Activated T-cell treated with anti-CD3 and anti-CD28 coated beads, Interleukin-2, amount 50 U/mL, for 24 hours (primary cell): ENCODE results near the gene DOCK3.
A peak's percentile ranks its signal among the peaks of the same experiment; 100 is the strongest.
"Not testable (repeated sequence)": the region's sequence is repeated elsewhere in the genome, so short reads cannot be mapped to it uniquely, and the experiment has no call there.

ENCODE experiments used
- DNase-seq: peaks from one replicate; pipeline ENCODE4 v3.0.0-alpha.2; 2020
- H3K27ac Mint-ChIP-seq: 2 replicates; pipeline ENCODE4 v1.8.0; 2020; ENCODE audit warnings: mild to moderate bottlenecking, mixed read lengths
- H3K27me3 Mint-ChIP-seq: 2 replicates; pipeline ENCODE4 v1.8.0; 2020; ENCODE audit warnings: mixed read lengths
- H3K36me3 Mint-ChIP-seq: 2 replicates; pipeline ENCODE4 v1.8.0; 2020; ENCODE audit warnings: low read depth, mixed read lengths
- H3K4me1 Mint-ChIP-seq: 2 replicates; pipeline ENCODE4 v1.8.0; 2020; ENCODE audit warnings: low read depth, mixed read lengths
- H3K4me3 Mint-ChIP-seq: 2 replicates; pipeline ENCODE4 v1.8.0; 2020; ENCODE audit warnings: mild to moderate bottlenecking, moderate library complexity, mixed read lengths
- H3K9me3 Mint-ChIP-seq: 2 replicates; pipeline ENCODE4 v1.8.0; 2020; ENCODE audit warnings: mixed read lengths

Gene DOCK3

DNA sequence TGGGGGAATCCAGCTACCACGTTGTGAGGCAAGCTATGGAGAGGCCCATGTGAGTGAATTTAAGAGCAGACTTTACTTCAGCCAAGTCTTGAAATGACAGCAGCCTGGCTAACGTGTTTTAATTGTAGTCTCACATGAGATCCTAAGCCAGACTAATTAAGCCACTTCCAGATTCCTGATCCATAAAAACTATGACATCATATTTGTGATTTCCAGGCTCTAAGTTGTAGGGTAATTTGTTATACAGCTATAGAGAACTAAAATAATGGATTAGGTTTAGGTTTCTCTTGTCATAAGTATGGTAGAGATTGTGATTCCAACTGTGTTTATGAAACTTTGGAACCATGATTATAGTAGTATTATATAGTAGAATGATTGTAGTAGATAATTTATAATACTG, 329.5 kb downstream of the DOCK3 start:
- Mint-ChIP-seq H3K36me3 (no peaks in the 10 kb centered on the region), H3K9me3 (no peaks in the 10 kb centered on the region), H3K4me1 (peaks cover 6% of the 10 kb centered on the region), H3K27ac (no peak overlapping the region), H3K4me3 (no peak overlapping the region), H3K27me3 (no peaks in the 10 kb centered on the region)
- DNase-seq = no peak

DNA sequence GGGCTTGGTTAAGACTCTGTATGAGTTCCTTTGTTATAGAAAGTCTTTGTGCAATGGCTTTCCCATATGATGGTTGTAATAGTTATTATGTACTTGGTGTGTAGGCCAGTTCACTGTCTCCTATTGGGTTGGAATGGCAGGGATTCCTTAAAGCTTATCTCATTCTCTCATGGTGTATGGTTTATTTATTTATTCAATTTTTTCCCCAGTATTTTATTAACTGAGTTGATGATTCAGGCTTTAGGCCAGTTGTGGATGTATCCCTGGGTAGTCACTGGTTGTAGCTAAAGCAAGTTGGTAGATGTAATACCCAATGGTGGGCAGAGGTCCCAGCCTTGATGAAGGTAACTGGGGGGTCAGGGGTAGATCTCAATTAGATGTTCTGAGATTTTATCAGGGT, 349.4 kb downstream of the DOCK3 start:
- DNase-seq = no peak
- Mint-ChIP-seq H3K27ac (peak overlapping the region; percentile 89), H3K9me3 (peaks cover 17% of the 10 kb centered on the region), H3K4me1 (peaks cover 46% of the 10 kb centered on the region), H3K27me3 (no peaks in the 10 kb centered on the region), H3K36me3 (peaks cover 9% of the 10 kb centered on the region), H3K4me3 (no peak overlapping the region)

DNA sequence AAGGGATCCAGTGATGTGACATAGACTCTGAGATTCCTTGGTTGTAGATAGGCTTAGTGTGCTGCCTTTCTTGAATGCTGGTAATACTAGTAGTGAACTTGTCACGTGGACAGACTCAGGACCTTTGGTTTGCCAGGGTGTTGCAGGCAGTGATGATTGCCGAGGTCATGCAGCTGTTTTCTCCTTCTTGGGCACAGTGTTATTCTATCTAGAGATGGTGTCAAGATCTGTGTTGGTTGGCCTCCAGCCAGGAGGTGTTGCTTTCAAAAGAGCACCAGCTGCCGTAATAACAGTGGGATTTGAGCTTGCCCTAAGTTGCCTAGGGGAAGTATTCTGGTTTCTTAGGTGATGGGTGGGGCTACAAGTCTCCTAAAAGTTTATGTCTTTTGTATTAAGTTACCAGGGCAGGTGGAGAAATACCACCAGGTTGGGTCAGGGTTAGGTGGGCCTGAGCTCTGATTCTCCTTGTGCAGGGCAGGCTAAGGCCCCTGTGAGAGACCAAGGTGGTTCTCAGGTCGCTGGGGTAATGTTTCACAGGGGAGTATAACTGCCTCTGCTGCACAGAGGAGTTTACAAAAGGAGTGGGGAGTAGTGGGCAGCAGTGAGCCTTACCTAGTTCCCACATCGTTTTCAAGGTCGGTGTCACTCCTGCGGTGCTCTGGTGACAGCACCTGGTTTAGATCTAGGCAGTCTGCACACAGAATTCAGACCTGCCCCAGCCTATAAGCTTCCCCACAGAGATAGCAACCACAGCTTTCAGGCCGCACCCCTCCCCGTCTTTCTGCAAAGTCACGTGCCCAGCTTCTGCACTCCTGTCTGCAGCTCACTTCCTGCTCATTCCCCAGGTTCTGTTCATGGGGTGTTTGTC, 350.3 kb downstream of the DOCK3 start:
- peaks cover 9% of the 10 kb centered on the region for H3K36me3 Mint-ChIP-seq
- no peaks in the 10 kb centered on the region for H3K27me3 Mint-ChIP-seq
- H3K27ac Mint-ChIP-seq = peak overlapping the region; percentile 89
- H3K4me3 Mint-ChIP-seq = peak overlapping the region; percentile 51
- H3K4me1 Mint-ChIP-seq = peaks cover 46% of the 10 kb centered on the region
- peak; percentile 66 for DNase-seq
- peaks cover 17% of the 10 kb centered on the region for H3K9me3 Mint-ChIP-seq

DNA sequence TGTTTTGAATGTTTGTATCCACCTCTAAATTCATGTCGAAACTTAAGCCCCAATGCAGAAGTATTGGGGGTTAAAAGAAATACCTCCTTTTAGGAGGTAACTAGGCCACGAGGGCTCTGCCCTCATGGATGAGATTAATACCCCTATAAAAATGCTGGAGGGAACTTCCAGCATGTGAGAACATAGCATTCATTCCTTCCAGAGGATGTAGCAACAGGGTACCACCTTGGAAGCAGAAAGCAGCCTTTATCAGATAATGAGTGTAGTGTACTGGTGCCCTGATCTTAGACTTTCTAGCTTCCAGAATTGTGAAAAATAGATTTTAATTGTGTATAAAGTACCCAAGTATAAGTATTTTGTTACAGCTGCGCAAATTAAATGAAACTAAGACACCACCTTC, 356.9 kb downstream of the DOCK3 start:
- no peak for DNase-seq
- Mint-ChIP-seq H3K36me3 (peaks cover 2% of the 10 kb centered on the region), H3K4me1 (peaks cover 16% of the 10 kb centered on the region), H3K27me3 (no peaks in the 10 kb centered on the region), H3K4me3 (no peak overlapping the region), H3K27ac (no peak overlapping the region), H3K9me3 (peaks cover 12% of the 10 kb centered on the region)

DNA sequence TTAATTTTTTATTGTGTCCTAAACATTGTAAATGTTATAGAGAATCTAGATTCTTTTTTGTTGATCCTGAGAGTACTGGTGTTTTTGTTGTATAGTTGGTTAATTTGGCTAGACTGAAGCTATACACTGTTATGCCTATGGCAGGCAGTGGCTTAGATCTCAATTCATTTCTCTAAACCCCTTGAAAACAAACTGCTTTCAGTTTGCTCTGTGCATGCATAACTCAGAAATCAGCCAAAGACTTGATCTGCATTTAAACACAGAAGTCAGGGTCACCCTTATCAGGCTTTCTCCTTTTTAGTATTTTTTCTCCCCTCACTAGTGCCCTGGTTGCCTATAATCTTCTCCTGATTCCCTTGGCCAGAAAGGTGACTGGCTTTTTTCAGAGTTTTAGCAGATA, 360.9 kb downstream of the DOCK3 start:
- Mint-ChIP-seq H3K9me3 (peaks cover 6% of the 10 kb centered on the region), H3K4me1 (no peaks in the 10 kb centered on the region), H3K27me3 (no peaks in the 10 kb centered on the region), H3K36me3 (no peaks in the 10 kb centered on the region), H3K4me3 (no peak overlapping the region), H3K27ac (no peak overlapping the region)
- no peak for DNase-seq

DNA sequence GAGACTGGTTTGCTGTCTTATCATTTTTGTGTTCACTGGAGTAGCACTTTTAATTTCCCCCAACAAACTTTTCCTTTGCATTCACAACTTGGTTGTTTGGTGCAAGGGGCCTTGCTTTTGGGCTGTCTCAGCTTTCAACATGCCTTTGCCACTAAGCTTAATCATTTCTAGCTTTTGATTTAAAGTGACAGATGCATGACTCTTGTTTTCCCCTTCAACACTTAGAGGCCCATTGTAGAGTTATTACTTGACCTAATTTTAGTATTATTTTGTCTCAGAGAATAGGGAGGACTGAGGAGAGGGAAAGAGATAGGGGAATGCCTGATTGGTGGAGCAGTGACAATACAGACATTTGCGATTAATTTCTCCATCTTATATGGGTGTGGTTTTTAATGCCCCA, 370.3 kb downstream of the DOCK3 start:
- Mint-ChIP-seq H3K4me1 (peaks cover 14% of the 10 kb centered on the region), H3K27me3 (no peaks in the 10 kb centered on the region), H3K27ac (no peak overlapping the region), H3K4me3 (no peak overlapping the region), H3K9me3 (no peaks in the 10 kb centered on the region), H3K36me3 (no peaks in the 10 kb centered on the region)
- no peak for DNase-seq

DNA sequence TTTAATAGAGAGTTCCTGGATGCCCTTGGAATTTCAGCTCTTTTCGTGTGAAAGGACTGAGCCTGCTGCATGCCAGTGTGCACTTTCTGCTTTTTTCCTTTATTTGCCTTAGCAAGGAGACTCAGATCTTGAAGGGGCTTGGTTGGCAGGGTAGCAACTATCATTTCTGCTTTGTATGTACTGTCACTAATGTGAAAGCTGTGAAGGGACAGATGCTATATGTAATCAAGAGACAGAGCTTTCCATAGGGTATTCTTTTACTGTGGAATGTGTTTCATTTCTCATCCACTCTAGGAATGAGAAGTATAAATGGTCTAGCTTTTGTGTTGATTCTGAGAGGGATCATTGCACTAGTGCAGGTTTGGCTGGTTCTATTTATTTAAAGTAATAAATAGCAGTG, 377.8 kb downstream of the DOCK3 start:
- no peaks in the 10 kb centered on the region for H3K9me3 Mint-ChIP-seq
- no peak overlapping the region for H3K4me3 Mint-ChIP-seq
- no peaks in the 10 kb centered on the region for H3K36me3 Mint-ChIP-seq
- DNase-seq = no peak
- no peaks in the 10 kb centered on the region for H3K4me1 Mint-ChIP-seq
- no peak overlapping the region for H3K27ac Mint-ChIP-seq
- H3K27me3 Mint-ChIP-seq = no peaks in the 10 kb centered on the region

DNA sequence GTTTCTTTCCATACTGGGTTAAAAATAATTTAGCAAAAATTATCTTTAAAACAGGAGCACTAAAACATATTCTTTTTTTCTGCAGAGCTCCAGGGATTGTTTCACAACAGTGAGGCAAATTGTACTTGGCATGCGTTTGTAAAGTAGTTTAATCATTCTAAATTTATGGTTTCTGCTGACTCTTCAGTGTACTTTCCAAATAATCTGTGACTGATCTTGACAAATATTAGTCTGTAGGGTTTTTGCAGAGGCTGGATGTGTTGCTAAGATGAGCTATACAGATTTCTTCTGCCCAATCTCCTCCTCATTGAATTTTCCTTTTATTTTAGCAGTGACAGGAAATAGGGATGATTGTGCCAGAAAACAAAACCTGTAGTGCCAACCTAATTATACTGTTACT, 382.4 kb downstream of the DOCK3 start:
- Mint-ChIP-seq H3K4me3 (no peak overlapping the region), H3K4me1 (no peaks in the 10 kb centered on the region), H3K36me3 (no peaks in the 10 kb centered on the region), H3K27ac (no peak overlapping the region), H3K27me3 (no peaks in the 10 kb centered on the region), H3K9me3 (no peaks in the 10 kb centered on the region)
- DNase-seq = no peak

DNA sequence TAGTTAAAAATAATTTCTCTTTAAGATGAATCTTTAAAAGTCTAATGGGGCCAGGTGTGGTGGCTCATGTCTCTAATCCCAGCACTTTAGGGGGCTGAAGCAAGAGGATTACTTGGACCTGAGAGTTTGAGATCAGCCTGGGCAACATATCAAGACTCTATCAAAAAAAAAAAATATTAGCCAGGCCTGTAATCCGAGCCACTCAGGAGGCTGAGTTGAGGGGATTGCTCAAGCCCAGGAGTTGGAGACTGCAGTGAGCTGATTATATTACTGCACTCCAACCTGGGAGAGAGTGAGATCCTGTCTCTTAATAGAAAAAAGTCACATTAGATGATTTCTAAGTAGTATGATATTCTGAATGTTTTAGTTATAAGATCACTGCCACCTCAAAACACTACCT, 388.3 kb downstream of the DOCK3 start:
- no peak for DNase-seq
- no peaks in the 10 kb centered on the region for H3K27me3 Mint-ChIP-seq
- H3K4me1 Mint-ChIP-seq = no peaks in the 10 kb centered on the region
- no peaks in the 10 kb centered on the region for H3K9me3 Mint-ChIP-seq
- no peak overlapping the region for H3K27ac Mint-ChIP-seq
- H3K4me3 Mint-ChIP-seq = no peak overlapping the region
- no peaks in the 10 kb centered on the region for H3K36me3 Mint-ChIP-seq

DNA sequence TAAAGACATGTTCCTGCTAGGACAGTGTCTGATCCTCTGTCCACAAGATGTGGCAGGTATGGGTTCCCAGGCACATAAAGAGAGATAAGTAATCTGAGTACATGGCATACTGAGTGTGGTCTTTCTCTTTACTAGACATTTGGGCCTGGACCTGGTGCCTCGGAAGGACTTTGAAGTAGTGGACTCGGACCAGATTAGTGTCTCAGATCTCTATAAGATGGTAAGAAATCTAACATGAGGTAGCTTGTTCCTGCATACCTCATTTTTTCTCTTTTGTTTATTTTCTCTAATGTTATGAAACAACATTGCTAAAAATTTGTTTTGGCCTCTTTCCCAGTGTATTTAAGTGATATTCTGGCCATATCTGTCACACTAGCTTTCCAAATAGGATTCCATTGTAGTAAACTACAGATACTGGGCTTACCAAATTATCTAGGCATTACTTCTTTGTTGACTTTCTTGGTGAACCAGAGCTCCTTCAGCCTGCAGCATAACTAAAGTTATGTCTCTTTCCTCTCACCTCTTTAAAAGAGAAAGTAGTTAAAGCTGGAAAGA, 400.6 kb downstream of the DOCK3 start:
- H3K9me3 Mint-ChIP-seq = no peaks in the 10 kb centered on the region
- DNase-seq = no peak
- H3K36me3 Mint-ChIP-seq = no peaks in the 10 kb centered on the region
- no peaks in the 10 kb centered on the region for H3K4me1 Mint-ChIP-seq
- H3K27ac Mint-ChIP-seq = no peak overlapping the region
- no peak overlapping the region for H3K4me3 Mint-ChIP-seq
- H3K27me3 Mint-ChIP-seq = no peaks in the 10 kb centered on the region

DNA sequence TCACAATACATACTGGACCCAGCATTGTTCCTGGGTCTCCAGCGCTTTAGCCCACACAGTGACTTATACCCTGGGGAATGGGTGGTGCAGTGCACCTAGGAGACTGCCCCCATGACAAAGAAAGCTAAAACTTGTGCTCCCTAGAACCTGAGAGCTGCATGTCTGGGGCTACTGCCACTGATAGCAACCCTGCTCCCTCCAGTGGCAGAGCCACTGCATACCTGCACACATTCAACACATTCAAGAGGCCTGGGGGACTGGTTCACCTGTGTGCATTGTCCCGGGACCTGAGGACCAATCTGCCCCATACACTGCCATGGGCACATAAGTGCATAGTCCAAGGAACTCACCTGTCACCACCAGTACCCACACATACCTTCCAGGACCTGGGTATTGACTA, 407.6 kb downstream of the DOCK3 start:
- no peaks in the 10 kb centered on the region for H3K4me1 Mint-ChIP-seq
- DNase-seq = no peak
- peaks cover 18% of the 10 kb centered on the region for H3K36me3 Mint-ChIP-seq
- no peak overlapping the region for H3K27ac Mint-ChIP-seq
- H3K27me3 Mint-ChIP-seq = no peaks in the 10 kb centered on the region
- H3K9me3 Mint-ChIP-seq = peaks cover 27% of the 10 kb centered on the region
- H3K4me3 Mint-ChIP-seq = no peak overlapping the region

DNA sequence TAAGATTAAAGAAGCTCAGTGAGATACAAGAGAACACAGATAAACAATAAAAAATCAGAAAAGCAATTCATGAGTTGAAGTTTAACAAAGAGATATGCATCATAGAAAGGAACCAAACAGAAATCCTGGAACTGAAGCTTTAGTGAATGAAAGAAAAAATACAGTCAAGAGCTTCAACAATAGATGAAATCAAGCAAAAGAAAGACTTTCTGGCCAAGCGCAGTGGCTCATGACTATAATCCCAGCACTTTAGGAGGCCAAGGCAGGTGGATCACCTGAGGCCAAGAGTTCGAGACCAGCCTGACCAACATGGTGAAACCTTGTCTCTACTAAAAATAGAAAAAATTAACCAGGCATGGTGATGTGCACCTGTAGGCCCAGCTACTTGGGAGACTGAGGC, 408.8 kb downstream of the DOCK3 start:
- peaks cover 18% of the 10 kb centered on the region for H3K36me3 Mint-ChIP-seq
- H3K4me1 Mint-ChIP-seq = no peaks in the 10 kb centered on the region
- H3K27me3 Mint-ChIP-seq = no peaks in the 10 kb centered on the region
- no peak overlapping the region for H3K4me3 Mint-ChIP-seq
- H3K27ac Mint-ChIP-seq = no peak overlapping the region
- peaks cover 27% of the 10 kb centered on the region for H3K9me3 Mint-ChIP-seq
- DNase-seq = no peak

DNA sequence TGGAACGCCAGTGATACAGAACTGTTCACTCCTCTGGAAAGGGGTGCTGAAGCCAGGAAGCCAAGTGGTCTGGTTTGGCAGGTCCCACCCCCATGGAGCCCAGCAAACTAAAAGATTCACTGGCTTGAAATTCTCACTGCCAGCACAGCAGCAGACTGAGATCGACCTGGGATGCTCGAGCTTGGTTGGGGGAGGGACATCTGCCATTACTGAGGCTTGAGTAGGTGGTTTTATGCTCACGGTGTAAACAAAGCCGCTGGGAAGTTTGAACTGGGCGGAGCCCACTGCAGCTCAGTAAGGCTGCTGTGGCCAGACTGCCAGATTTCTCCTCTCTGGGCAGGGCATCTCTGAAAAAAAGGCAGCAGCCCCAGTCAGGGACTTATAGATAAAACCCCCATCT, 417.4 kb downstream of the DOCK3 start:
- not testable (repeated sequence) for H3K4me3 Mint-ChIP-seq, DNase-seq, H3K27ac Mint-ChIP-seq, H3K4me1 Mint-ChIP-seq, H3K27me3 Mint-ChIP-seq, H3K9me3 Mint-ChIP-seq, H3K36me3 Mint-ChIP-seq

DNA sequence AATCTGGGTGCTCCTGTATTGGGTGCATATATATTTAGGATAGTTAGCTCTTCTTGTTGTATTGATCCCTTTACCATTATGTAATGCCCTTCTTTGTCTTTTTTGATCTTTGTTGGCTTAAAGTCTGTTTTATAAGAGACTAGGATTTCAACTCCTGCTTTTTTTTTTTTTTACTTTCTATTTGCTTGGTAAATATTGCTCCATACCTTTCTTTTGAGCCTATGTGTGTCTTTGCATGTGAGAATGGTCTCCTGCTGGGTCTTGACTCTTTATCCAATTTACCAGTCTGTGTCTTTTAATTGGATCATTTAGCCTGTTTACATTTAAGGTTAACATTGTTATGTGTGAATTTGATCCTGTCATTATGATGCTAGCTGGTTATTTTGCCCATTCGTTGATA, 420.1 kb downstream of the DOCK3 start:
- H3K4me1 Mint-ChIP-seq, H3K4me3 Mint-ChIP-seq, H3K27me3 Mint-ChIP-seq, H3K9me3 Mint-ChIP-seq, DNase-seq, H3K27ac Mint-ChIP-seq, H3K36me3 Mint-ChIP-seq: not testable (repeated sequence)

DNA sequence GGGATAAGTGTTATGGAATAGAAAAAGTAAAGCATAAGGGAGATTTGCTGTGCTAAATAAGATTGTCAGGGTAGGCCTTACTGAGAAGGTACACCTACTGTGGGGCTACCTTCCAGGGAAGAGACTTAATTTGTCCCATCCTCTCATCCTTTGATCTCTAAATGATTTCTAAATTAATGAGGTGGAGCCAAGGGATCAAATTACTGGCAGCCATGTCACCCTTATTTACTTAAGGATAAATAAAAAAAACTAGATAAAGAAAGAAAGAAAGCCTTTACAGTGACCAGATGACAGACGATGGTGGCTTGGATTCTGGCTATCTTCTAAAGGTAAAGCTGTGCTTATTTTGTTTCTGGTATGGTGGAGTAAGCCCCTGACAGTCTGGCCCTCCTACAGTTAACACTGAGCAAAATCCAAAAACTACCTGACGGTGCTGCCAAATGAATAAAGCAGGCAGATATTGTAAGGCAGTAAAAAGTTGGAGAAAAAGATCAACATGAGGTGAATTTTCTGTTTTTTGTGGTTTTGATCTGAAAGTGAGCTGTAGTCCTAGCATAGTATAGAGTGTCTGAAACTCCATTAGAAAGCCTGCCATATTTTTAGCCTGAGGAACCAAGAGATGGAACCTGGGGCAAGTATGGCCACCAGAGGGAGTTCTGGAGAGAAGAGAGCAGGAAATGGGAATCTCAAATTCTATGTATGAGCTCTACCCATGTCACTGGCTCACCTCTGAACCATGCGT, 425.2 kb downstream of the DOCK3 start:
- no peak for DNase-seq
- H3K27me3 Mint-ChIP-seq = no peaks in the 10 kb centered on the region
- no peak overlapping the region for H3K4me3 Mint-ChIP-seq
- peaks cover 4% of the 10 kb centered on the region for H3K9me3 Mint-ChIP-seq
- peaks cover 6% of the 10 kb centered on the region for H3K36me3 Mint-ChIP-seq
- peaks cover 14% of the 10 kb centered on the region for H3K4me1 Mint-ChIP-seq
- H3K27ac Mint-ChIP-seq = no peak overlapping the region
